ENCODE results near the gene SPTBN1.

Gene SPTBN1

GRCh38 chr2:54469484-54470053 lies 13.4 kb downstream of the SPTBN1 start:
- no peak overlapping the region for H3K4me3 ChIP-seq (ENCODE audit: low read length)
- DNase-seq (ENCODE audit: low read depth): no peak

DNA sequence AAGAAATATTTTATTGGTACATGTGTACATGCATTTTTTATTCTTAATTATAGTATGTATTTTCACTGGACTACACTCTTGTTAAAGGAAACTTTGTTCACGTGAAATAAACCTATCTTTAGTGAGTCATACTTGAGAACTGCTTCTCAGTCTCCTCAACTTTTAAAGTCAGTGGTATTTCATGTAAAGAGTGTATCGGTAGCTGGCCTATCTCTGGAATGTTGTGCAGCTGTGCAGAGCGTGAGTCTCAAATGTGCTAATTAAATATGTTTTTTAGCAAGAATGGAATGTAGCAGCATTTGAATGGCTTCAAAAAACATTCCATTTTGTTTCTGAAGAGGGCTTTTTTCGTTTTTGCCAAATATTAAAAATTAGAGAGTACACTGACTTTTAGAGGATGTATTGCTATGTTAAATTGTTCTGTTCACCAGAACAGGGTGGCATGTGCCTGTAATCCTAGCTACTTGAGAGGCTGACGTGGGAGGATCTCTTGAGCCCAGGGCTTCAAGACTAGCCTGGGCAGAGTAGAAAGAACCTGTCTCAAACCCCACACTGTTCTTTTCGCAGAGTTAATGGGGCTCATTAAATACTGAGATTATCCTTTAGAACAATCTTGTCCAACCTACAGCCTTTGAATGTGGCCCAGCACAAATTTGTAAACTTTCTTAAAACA lies 14.3 kb downstream of the SPTBN1 start:
- H3K4me3 ChIP-seq (ENCODE audit: low read length): no peak overlapping the region
- no peak for TF ChIP-seq CTCF (conservative IDR thresholded peaks at IDR 0.05; ENCODE audit: low read length)
- DNase-seq (ENCODE audit: low read depth): peak; percentile 87

More at GRCh38 chr2:54469484-54470053, 13.4 kb downstream of the SPTBN1 start:
- TF ChIP-seq CTCF (conservative IDR thresholded peaks at IDR 0.05; ENCODE audit: low read length): no peak

- DNase-seq (ENCODE audit: low read depth): peak; percentile 68
- TF ChIP-seq CTCF (conservative IDR thresholded peaks at IDR 0.05; ENCODE audit: low read length): no peak
- no peak overlapping the region for H3K4me3 ChIP-seq (ENCODE audit: low read length)
These were observed 15.1 kb downstream of the SPTBN1 start for GRCh38 chr2:54471221-54471711.

DNA sequence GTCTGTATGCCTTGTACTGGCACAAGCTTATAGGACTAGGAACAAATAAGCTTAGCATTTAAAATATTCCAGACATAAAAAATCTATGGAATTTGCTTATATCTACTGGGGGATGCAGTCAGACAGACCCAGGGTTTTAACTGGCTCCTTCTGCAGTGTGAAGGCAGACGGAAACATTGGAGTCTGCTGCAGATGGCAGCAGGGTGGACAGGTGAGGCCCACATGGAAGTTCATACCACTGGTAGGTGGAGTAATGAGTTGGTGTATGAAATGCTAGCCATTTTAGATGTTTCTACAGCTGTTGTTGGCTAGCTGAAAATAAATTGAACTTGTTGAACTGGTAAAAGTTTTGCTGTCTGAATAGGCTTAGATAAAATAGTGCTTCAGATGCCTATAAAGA lies 17.7 kb downstream of the SPTBN1 start:
- DNase-seq (ENCODE audit: low read depth): no peak
- TF ChIP-seq CTCF (conservative IDR thresholded peaks at IDR 0.05; ENCODE audit: low read length): no peak
- H3K4me3 ChIP-seq (ENCODE audit: low read length): no peak overlapping the region

DNA sequence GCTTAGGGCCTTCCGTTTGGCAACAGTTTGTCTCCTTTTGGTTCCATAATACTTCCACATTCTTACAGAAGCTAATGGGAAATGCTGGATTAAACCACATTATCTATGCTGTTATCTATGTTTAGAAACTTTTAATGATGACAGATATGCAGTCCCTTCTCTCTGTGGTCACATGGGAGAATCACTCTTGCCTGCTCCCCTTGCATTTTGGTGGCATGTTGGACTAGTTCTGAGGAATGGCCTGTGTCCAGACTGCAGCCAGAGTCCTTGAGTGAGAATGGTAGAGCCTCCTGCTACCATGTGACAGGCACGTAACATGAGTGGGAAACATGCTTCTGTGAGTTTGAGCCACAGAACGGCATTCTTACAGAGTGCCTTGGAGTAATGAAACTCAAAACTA lies 19.2 kb downstream of the SPTBN1 start:
- DNase-seq (ENCODE audit: low read depth): no peak
- TF ChIP-seq CTCF (conservative IDR thresholded peaks at IDR 0.05; ENCODE audit: low read length): no peak
- no peak overlapping the region for H3K4me3 ChIP-seq (ENCODE audit: low read length)

GRCh38 chr2:54475919-54476318 lies 19.8 kb downstream of the SPTBN1 start:
- no peak for TF ChIP-seq CTCF (conservative IDR thresholded peaks at IDR 0.05; ENCODE audit: low read length)
- no peak for DNase-seq (ENCODE audit: low read depth)

DNA sequence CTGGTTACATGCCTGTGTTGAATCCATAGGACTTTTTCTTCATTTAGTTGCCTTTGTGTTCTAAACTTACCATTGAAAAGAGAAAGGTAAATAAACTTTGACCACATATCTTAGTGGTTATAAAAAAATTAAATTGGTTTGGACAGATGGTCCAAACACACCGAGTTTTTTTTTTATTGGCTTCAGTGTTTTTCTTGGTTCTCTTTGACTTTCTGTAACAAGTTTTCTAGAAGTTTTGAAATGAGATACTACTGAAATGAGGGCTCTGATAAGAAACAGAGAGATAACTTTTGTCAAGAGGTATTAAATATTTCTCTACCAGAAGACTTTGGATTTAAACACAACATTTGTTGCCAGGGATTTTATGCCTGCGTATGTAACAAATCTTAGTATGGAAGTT lies 20.7 kb downstream of the SPTBN1 start:
- TF ChIP-seq CTCF (conservative IDR thresholded peaks at IDR 0.05; ENCODE audit: low read length): no peak
- no peak overlapping the region for H3K4me3 ChIP-seq (ENCODE audit: low read length)
- DNase-seq (ENCODE audit: low read depth): no peak

More at GRCh38 chr2:54475919-54476318, 19.8 kb downstream of the SPTBN1 start:
- no peak overlapping the region for H3K4me3 ChIP-seq (ENCODE audit: low read length)
